HepG2 (cell line): ENCODE measurements around the gene WSB1. TPM values are rescaled to one million over a fixed set of nuclear protein-coding genes. Genes with fewer than 3 reads are reported as not detected.

Source experiments
- AKAP8 ChIP-seq: sonication (generic); formaldehyde crosslinking; IDR thresholded peaks from 2 replicates; pipeline ENCODE4 v1.5.1; 2020; ENCODE audit warnings: mild to moderate bottlenecking, missing genetic modification reagents
- ATF6 ChIP-seq: sonication (generic); formaldehyde crosslinking; conservative IDR thresholded peaks from 2 replicates; pipeline ENCODE4 v1.4.0; 2020; ENCODE audit warnings: missing genetic modification reagents
- BRCA1 ChIP-seq: sonication (generic); formaldehyde crosslinking; IDR thresholded peaks from 2 replicates; pipeline ENCODE4 v1.4.0; 2020; ENCODE audit warnings: missing genetic modification reagents
- KLF16 ChIP-seq, 2 experiments: sonication (generic) in 1 of 2; formaldehyde crosslinking in 1 of 2; IDR thresholded peaks; 2 replicates each; pipeline versions ENCODE4 v1.6.1 to v1.8.0; 2016 to 2023; ENCODE audit warnings: missing genetic modification reagents in 2 of 2, missing compliant biosample characterization in 1 of 2
- TAF1 ChIP-seq: sonication (generic); formaldehyde crosslinking; IDR thresholded peaks from 2 replicates; pipeline ENCODE4 v1.4.0; 2020; ENCODE audit warnings: missing genetic modification reagents
- polyA plus RNA-seq, 8 experiments: library from polyadenylated mRNA; depleted of rRNA in 3 of 8; stranded (reverse) in 7 of 8; unstranded in 1 of 8; fragments of >200 nt; fragmentation: Illumina TruSeq in 4 of 8; extraction: Trizol in 4 of 8; gene quantifications; 2 replicates each; pipeline versions ENCODE4 v1.2.1 to v1.2.3, GENCODE V29; 2011 to 2016; ENCODE audit warnings: low read depth in 4 of 8, missing spikeins in 1 of 8, mixed read lengths in 1 of 8; ENCODE audit not compliant: insufficient read depth in 1 of 8
- total RNA-seq, 5 experiments: library from RNA; depleted of rRNA; stranded (reverse); fragments of >200 nt; fragmentation: Illumina TruSeq; extraction: Trizol; gene quantifications; 2 replicates each; pipeline ENCODE4 v1.2.3, GENCODE V29; 2016; ENCODE audit warnings: low read depth in 1 of 5
- TF ChIP-seq, protein P1 (sequence below): sonication (generic); formaldehyde crosslinking; conservative IDR thresholded peaks from 2 replicates; pipeline ENCODE4 v1.8.0; 2022; ENCODE audit warnings: mild to moderate bottlenecking, moderate library complexity, missing genetic modification reagents
- TF ChIP-seq, protein P2 (sequence below): sonication (generic); formaldehyde crosslinking; IDR thresholded peaks from 2 replicates; pipeline ENCODE4 v1.4.0; 2020; ENCODE audit warnings: missing genetic modification reagents, borderline replicate concordance
- TF ChIP-seq, protein P3 (sequence below): sonication (generic); formaldehyde crosslinking; IDR thresholded peaks from 2 replicates; pipeline ENCODE4 v1.4.0; 2020; ENCODE audit warnings: missing genetic modification reagents

Gene WSB1
- total and polyA plus RNA-seq, 2 of the 13 experiments (the other 11 are each of a cell fraction or from before 2014, with no cell fraction given) = 81.3 to 294 TPM

DNA sequence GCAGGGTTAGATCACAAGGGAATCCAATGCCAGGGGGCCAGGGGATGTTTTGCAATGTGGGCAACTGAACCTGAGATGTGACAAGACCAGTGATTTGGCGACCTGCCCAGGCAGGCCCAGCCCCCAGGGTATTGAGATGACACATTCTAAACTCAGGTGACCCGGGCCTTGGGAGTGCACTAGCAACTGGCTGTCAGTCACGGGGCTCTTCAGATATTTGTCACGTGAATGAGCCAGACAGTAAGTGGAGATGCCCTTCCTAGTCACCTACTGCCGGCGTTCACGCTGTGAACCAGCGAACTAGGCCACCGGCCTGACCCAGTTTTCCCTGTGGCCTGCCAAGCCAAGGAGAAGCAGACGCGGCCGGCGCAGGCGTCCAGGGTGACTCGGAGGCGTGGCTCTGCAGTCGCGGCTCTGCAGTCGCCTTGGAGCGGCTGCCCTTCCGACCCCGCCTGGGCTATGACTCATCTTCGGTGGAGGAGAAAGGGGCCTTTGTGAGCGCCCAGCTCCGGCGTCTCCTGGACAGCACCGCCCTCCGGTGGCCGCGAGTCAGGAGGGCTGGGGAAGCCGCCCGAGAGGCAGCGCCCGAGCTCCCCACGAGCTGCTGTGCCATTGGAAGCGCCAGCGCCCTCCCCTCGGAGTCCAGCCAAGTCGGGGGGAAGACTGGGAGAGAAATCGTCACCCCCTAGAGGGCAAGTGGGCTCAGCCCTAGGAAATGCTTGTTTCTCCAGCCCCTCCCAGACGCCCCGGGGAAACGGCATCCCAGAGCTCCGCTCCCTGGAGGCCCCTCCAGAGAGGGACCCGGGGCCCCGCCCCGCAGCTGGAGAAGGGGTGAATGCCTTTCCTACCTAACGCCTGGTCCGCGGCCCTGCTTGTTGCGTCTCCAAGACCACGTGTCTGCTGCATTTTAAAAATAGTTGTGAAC, 38.8 kb downstream of the WSB1 start (continued):
- TF ChIP-seq, protein P1, sequence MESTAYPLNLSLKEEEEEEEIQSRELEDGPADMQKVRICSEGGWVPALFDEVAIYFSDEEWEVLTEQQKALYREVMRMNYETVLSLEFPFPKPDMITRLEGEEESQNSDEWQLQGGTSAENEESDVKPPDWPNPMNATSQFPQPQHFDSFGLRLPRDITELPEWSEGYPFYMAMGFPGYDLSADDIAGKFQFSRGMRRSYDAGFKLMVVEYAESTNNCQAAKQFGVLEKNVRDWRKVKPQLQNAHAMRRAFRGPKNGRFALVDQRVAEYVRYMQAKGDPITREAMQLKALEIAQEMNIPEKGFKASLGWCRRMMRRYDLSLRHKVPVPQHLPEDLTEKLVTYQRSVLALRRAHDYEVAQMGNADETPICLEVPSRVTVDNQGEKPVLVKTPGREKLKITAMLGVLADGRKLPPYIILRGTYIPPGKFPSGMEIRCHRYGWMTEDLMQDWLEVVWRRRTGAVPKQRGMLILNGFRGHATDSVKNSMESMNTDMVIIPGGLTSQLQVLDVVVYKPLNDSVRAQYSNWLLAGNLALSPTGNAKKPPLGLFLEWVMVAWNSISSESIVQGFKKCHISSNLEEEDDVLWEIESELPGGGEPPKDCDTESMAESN (CRISPR knock-in tag) = peak; percentile 92
- TF ChIP-seq BRCA1 (CRISPR knock-in tag) = peak; percentile 75; the same call in 1 of the 2 replicates
- TF ChIP-seq, protein P2, sequence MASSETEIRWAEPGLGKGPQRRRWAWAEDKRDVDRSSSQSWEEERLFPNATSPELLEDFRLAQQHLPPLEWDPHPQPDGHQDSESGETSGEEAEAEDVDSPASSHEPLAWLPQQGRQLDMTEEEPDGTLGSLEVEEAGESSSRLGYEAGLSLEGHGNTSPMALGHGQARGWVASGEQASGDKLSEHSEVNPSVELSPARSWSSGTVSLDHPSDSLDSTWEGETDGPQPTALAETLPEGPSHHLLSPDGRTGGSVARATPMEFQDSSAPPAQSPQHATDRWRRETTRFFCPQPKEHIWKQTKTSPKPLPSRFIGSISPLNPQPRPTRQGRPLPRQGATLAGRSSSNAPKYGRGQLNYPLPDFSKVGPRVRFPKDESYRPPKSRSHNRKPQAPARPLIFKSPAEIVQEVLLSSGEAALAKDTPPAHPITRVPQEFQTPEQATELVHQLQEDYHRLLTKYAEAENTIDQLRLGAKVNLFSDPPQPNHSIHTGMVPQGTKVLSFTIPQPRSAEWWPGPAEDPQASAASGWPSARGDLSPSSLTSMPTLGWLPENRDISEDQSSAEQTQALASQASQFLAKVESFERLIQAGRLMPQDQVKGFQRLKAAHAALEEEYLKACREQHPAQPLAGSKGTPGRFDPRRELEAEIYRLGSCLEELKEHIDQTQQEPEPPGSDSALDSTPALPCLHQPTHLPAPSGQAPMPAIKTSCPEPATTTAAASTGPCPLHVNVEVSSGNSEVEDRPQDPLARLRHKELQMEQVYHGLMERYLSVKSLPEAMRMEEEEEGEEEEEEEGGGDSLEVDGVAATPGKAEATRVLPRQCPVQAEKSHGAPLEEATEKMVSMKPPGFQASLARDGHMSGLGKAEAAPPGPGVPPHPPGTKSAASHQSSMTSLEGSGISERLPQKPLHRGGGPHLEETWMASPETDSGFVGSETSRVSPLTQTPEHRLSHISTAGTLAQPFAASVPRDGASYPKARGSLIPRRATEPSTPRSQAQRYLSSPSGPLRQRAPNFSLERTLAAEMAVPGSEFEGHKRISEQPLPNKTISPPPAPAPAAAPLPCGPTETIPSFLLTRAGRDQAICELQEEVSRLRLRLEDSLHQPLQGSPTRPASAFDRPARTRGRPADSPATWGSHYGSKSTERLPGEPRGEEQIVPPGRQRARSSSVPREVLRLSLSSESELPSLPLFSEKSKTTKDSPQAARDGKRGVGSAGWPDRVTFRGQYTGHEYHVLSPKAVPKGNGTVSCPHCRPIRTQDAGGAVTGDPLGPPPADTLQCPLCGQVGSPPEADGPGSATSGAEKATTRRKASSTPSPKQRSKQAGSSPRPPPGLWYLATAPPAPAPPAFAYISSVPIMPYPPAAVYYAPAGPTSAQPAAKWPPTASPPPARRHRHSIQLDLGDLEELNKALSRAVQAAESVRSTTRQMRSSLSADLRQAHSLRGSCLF (CRISPR knock-in tag) = no peak
- TF ChIP-seq, protein P3, sequence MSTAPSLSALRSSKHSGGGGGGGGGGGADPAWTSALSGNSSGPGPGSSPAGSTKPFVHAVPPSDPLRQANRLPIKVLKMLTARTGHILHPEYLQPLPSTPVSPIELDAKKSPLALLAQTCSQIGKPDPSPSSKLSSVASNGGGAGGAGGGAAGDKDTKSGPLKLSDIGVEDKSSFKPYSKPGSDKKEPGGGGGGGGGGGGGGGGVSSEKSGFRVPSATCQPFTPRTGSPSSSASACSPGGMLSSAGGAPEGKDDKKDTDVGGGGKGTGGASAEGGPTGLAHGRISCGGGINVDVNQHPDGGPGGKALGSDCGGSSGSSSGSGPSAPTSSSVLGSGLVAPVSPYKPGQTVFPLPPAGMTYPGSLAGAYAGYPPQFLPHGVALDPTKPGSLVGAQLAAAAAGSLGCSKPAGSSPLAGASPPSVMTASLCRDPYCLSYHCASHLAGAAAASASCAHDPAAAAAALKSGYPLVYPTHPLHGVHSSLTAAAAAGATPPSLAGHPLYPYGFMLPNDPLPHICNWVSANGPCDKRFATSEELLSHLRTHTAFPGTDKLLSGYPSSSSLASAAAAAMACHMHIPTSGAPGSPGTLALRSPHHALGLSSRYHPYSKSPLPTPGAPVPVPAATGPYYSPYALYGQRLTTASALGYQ (CRISPR knock-in tag) = peak; percentile 45; the same call in 1 of the 2 replicates
- TF ChIP-seq ATF6 = no peak
- peak in 1 of 2 experiments; percentile 59; a peak in 1 of 4 replicates for TF ChIP-seq KLF16 (CRISPR knock-in tag; IDR thresholded peaks at IDR 0.05)
- TF ChIP-seq TAF1 (CRISPR knock-in tag) = peak; percentile 37; the same call in 1 of the 2 replicates
- TF ChIP-seq AKAP8 = no peak
